ENCODE results near the gene ASIC2.

GRCh38 chr17:33112763-33113162, 180.3 kb downstream of the ASIC2 start:
- no peak for TF ChIP-seq POLR2A (IDR thresholded peaks at IDR 0.05; ENCODE audit: low read length)
- no peak for TF ChIP-seq GATA1 (IDR thresholded peaks at IDR 0.05; ENCODE audit: low read depth, low read length)

All from erythroblast (primary cell).